Neural cell (in vitro differentiated cells): ENCODE results near the gene CAAP1.

Experiments
- CTCF ChIP-seq: fragments of 450-650 bp; IDR thresholded peaks from 2 replicates; pipeline ENCODE4 v1.5.1; 2014; ENCODE audit warnings: antibody characterized with exemption, mild to moderate bottlenecking, moderate library complexity; ENCODE audit not compliant: poor library complexity, severe bottlenecking
- EP300 ChIP-seq: fragments of 450-650 bp; conservative IDR thresholded peaks from 2 replicates; pipeline ENCODE4 v1.6.1; 2014; ENCODE audit warnings: antibody characterized with exemption, mild to moderate bottlenecking, moderate library complexity; ENCODE audit not compliant: poor library complexity, severe bottlenecking
- EZH2 ChIP-seq: fragments of 200-600, 300-800 bp; shearing (Covaris generic), sonication (generic); IDR thresholded peaks from 2 replicates; pipeline ENCODE4 v1.6.1; 2014; ENCODE audit warnings: antibody characterized with exemption, low read length, borderline replicate concordance, mild to moderate bottlenecking; ENCODE audit not compliant: insufficient read depth, poor library complexity, severe bottlenecking
- MXI1 ChIP-seq: fragments of 450-650 bp; conservative IDR thresholded peaks from 2 replicates; pipeline ENCODE4 v1.6.1; 2014; ENCODE audit warnings: antibody characterized with exemption, mild to moderate bottlenecking; ENCODE audit not compliant: poor library complexity, severe bottlenecking
- POLR2AphosphoS5 ChIP-seq: IDR thresholded peaks from 2 replicates; pipeline ENCODE4 v1.6.1; 2012
- RAD21 ChIP-seq: fragments of 450-650 bp; conservative IDR thresholded peaks from 2 replicates; pipeline ENCODE4 v1.6.1; 2014; ENCODE audit warnings: antibody characterized with exemption, mild to moderate bottlenecking, moderate library complexity
- TAF1 ChIP-seq: IDR thresholded peaks from 2 replicates; pipeline ENCODE4 v1.6.1; 2012; ENCODE audit warnings: low read depth

- TF ChIP-seq CTCF = no peak
- TF ChIP-seq EP300 = no peak
- no peak for TF ChIP-seq POLR2AphosphoS5
- no peak for TF ChIP-seq TAF1
- no peak for TF ChIP-seq EZH2
- TF ChIP-seq RAD21 = no peak
- no peak for TF ChIP-seq MXI1
Observed at GRCh38 chr9:26925609-26926008, 33.0 kb upstream of the CAAP1 start.
